Osteocyte (in vitro differentiated cells): ENCODE measurements around the gene PRR33. TPM values are rescaled to one million over a fixed set of nuclear protein-coding genes. Genes with fewer than 3 reads are reported as not detected.
A peak's percentile ranks its signal among the peaks of the same experiment; 100 is the strongest.

Source experiments
- DNase-seq: peaks from one replicate; pipeline ENCODE4 v3.0.0; 2021; ENCODE audit warnings: mixed read lengths; ENCODE audit not compliant: unreplicated experiment; ENCODE audit errors: extremely low spot score
- H3K27ac Mint-ChIP-seq: one replicate; pipeline ENCODE4 v1.8.0; 2021; ENCODE audit warnings: mild to moderate bottlenecking, mixed read lengths; ENCODE audit not compliant: unreplicated experiment
- H3K27me3 Mint-ChIP-seq: one replicate; pipeline ENCODE4 v1.8.0; 2021; ENCODE audit warnings: mixed read lengths; ENCODE audit not compliant: unreplicated experiment
- H3K36me3 Mint-ChIP-seq: one replicate; pipeline ENCODE4 v1.8.0; 2021; ENCODE audit warnings: mixed read lengths; ENCODE audit not compliant: unreplicated experiment
- H3K4me1 Mint-ChIP-seq: one replicate; pipeline ENCODE4 v1.8.0; 2021; ENCODE audit warnings: mixed read lengths; ENCODE audit not compliant: unreplicated experiment
- H3K4me3 Mint-ChIP-seq: one replicate; pipeline ENCODE4 v1.8.0; 2021; ENCODE audit warnings: mild to moderate bottlenecking, moderate library complexity, mixed read lengths; ENCODE audit not compliant: unreplicated experiment
- H3K9me3 Mint-ChIP-seq: one replicate; pipeline ENCODE4 v1.8.0; 2021; ENCODE audit warnings: mixed read lengths; ENCODE audit not compliant: unreplicated experiment
- total RNA-seq: library from RNA; stranded (reverse); gene quantifications from 2 replicates; pipeline ENCODE4 v1.2.1, GENCODE V29; 2021
- TF ChIP-seq, protein P1 (sequence below): fragments of 200-600 bp; sonication (generic); IDR thresholded peaks from 2 replicates; pipeline ENCODE4 v1.5.0; 2021; ENCODE audit warnings: antibody characterized with exemption, mild to moderate bottlenecking, moderate library complexity

PRR33 gene
- total RNA-seq, 1 donor from 2014 or later: not detected

DNA sequence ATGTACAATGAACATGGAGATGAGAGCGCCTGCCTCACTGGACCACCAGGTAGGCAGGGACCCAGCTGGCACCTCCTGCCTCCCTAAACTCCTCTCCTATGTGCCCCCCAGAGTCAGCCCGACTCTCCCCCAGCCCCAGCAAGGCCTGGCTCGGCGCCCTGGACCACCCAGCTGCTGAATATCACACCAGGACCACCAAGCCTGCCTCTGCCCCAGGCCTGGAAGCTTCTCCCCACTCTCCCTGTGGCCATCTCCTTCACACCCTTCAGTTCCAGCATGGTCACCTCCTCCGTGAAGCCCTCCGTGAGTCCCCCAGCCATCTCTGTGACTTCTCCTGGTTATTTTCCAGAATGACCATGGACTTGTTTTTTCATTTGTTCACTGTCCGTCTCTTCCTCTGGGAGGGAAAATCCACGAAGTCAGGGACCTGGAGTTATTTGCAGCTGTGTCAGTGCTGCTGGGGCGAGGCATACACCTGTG is 45.2 kb downstream of the PRR33 start:
- TF ChIP-seq, protein P1, sequence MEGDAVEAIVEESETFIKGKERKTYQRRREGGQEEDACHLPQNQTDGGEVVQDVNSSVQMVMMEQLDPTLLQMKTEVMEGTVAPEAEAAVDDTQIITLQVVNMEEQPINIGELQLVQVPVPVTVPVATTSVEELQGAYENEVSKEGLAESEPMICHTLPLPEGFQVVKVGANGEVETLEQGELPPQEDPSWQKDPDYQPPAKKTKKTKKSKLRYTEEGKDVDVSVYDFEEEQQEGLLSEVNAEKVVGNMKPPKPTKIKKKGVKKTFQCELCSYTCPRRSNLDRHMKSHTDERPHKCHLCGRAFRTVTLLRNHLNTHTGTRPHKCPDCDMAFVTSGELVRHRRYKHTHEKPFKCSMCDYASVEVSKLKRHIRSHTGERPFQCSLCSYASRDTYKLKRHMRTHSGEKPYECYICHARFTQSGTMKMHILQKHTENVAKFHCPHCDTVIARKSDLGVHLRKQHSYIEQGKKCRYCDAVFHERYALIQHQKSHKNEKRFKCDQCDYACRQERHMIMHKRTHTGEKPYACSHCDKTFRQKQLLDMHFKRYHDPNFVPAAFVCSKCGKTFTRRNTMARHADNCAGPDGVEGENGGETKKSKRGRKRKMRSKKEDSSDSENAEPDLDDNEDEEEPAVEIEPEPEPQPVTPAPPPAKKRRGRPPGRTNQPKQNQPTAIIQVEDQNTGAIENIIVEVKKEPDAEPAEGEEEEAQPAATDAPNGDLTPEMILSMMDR: no peak
- H3K9me3 Mint-ChIP-seq: no peaks in the 10 kb centered on the region
- no peak for DNase-seq
- no peak overlapping the region for H3K27ac Mint-ChIP-seq
- H3K27me3 Mint-ChIP-seq: no peaks in the 10 kb centered on the region
- H3K4me1 Mint-ChIP-seq: peaks cover 40% of the 10 kb centered on the region
- no peak overlapping the region for H3K4me3 Mint-ChIP-seq
- H3K36me3 Mint-ChIP-seq: no peaks in the 10 kb centered on the region

DNA sequence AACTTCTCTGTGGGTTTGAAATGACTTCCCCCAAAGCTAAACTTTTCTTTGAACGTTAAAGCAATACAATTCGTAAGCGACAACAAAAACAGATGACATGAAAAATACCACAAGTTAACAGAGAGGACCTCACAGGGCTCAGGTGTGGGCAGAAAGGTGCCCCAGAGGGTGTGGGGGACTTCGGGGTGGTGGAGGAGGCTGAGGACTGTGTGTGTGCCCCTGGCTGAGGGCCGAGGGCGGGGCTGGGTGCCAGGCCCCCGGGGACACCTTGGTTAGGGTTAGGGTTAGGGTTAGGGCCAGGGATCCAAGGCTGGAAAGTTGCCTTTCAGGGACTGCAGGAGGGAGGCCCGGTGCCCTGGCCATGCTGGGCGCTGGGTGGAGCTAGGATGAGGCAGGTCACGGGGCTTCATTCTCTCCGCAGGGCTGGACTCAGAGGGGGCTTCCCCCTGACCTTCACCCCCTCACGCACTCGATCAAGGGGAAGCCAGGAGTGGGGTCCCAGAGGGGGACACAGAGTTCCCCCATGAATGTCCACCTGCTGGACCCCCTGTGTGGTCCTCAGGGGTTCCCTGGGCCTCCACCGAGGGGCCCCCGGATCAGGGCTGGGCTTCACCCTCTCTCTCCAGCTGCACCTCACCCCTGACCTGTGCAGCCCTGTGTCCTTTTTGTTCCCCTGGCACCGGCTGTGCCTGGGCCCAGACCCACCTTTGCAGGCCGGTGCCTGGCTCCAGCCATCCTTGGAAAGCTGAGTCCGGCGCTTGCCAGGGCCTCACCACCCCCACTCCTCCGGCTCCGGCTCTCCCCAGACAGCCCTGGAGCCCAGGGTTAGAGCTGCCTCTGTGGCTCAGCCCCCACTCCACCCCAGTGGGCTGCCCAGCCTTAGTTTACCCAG is 45.9 kb downstream of the PRR33 start:
- Mint-ChIP-seq H3K27me3 (no peaks in the 10 kb centered on the region), H3K9me3 (no peaks in the 10 kb centered on the region), H3K36me3 (no peaks in the 10 kb centered on the region), H3K27ac (peak overlapping the region; percentile 69), H3K4me1 (peaks cover 40% of the 10 kb centered on the region), H3K4me3 (no peak overlapping the region)
- TF ChIP-seq, protein P1: no peak
- DNase-seq: no peak

DNA sequence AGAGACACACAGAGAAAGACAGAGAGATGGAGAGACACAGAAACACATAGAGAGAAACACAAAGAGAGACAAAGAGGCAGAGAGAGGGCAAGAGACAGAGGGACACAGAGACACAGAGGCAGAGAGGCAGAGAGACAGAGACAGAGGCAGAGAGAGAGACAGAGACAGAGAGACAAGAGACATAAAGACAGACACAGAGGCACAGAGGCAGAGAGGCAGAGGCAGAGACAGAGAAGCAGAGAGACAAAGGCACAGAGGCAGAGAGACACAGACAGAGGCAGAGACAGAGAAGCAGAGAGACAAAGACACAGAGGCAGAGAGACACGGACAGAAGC is 46.6 kb downstream of the PRR33 start:
- Mint-ChIP-seq H3K36me3 (no peaks in the 10 kb centered on the region), H3K4me1 (peaks cover 40% of the 10 kb centered on the region), H3K9me3 (no peaks in the 10 kb centered on the region), H3K27me3 (no peaks in the 10 kb centered on the region), H3K27ac (peak overlapping the region; percentile 69), H3K4me3 (no peak overlapping the region)
- no peak for DNase-seq
- TF ChIP-seq, protein P1: no peak

DNA sequence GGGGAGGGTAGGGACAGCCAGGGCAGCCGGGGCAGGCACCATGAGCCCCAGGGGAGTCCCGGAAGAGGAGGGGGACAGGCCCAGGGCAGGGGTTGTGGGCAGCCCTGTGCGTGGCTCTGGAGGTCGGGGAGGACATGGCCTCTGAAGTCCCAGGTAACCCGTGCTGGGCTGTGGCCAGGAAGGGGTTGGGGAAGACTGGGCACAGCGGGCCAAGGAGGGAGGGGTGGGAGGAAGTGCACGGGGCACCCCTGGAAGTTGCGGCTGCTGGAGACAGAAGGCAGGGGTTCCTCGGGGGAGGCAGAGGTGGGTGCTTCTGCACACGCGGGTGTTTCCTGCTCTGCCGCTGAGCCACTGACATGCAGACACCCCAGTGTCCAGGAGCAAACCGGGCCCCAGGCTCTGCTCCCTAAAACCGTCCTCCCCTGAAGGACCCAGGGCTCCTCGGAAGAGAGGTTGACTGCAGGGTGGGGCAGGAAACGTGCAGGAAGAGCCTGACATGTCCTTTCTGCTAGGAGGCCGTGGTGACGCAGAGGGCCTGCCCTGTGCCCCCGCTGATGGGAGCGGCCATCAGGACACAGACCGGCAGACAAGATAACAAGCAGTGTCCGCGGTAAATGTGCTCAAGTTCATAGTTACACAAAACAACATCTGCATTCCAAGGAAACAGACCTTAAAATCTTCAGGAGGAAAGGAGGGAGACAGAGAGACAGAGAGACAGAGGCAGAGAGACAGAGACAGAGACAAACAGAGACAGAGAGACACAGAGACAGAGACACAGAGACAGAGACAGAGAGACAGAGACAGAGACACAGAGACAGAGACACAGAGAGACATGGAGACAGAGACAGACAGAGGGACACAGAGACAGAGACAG is 47.2 kb downstream of the PRR33 start:
- peak overlapping the region; percentile 69 for H3K27ac Mint-ChIP-seq
- no peaks in the 10 kb centered on the region for H3K36me3 Mint-ChIP-seq
- H3K4me1 Mint-ChIP-seq: peaks cover 43% of the 10 kb centered on the region
- no peak overlapping the region for H3K4me3 Mint-ChIP-seq
- TF ChIP-seq, protein P1: no peak
- H3K9me3 Mint-ChIP-seq: no peaks in the 10 kb centered on the region
- no peak for DNase-seq
- no peaks in the 10 kb centered on the region for H3K27me3 Mint-ChIP-seq

DNA sequence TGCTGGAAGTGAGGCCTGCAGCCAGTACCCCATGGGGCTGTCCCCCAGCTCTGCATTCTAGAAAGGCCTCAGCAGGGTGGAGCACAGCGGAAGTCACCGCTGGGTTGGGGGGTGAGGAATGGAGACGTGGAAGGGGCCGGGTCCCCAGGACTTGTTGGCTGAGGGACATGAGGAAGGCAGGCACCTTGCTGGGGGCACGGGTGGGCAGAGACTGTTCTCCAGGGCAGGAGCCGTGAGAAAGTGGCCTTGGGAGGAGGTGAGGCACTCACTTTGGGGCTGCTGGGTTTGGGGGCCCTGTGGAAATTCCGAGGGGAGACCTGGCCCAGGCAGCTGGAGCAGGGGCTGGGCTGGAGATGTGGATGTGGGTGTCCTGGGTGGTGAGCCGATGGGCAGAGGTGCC is 47.9 kb downstream of the PRR33 start:
- H3K27ac Mint-ChIP-seq: no peak overlapping the region

More for the DNA sequence above, 47.9 kb downstream of the PRR33 start:
- peaks cover 40% of the 10 kb centered on the region for H3K4me1 Mint-ChIP-seq
- no peaks in the 10 kb centered on the region for H3K9me3 Mint-ChIP-seq
- H3K27me3 Mint-ChIP-seq: no peaks in the 10 kb centered on the region
- no peaks in the 10 kb centered on the region for H3K36me3 Mint-ChIP-seq
- H3K4me3 Mint-ChIP-seq: no peak overlapping the region
- TF ChIP-seq, protein P1: no peak
- DNase-seq: no peak
